GM19035 (cell line): ENCODE results near the gene MOV10L1.
"Not testable (repeated sequence)": the region's sequence is repeated elsewhere in the genome, so short reads cannot be mapped to it uniquely, and the experiment has no call there.

Experiments used
- ATAC-seq: cut with Tn5 transposase; IDR thresholded peaks from one replicate; pipeline ENCODE4 v1.9.1; 2021; ENCODE audit not compliant: unreplicated experiment

Gene MOV10L1

DNA sequence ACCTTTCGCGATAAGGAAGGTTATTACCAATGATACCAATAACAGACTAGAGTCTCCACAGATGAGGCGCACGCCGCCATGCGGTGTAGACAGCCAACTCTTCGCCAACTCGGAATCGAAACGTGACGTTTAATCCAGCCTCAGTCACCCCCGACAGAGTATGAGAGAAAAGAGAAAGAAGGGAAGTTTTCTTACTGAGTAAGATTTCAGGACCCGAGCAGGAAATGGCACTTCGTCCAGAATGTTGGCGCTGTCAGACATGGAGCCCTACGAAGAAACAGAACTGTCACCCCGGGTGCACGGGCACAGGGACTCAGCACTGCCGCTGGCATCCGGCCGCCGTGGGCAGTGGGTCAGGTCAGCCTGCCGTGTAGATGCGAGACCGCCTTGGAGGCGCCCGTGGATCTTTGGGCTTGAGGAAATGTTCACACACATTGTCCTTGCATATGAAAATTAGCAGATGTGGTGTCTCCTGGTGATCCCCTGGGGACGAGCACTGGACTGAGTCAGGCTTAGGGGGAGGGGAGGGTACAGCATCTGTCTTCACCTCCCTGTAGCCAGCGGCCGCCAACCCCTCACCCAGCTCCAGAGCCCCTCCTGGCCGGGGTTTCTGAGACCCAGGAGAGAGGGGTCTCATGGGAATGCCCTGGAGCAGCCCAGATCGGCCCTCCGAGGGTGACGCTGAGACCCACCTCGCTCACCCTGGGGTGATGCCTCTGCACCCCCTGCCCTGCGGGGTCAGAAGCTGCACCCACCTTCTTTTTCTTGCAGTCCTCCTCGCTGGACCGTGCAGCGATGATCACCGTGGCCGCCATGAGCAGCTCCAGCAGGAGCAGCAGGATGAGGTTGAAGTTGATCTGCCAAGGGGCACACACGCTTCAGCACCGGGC lies 12.9 kb upstream of the MOV10L1 start:
- no peak for ATAC-seq

DNA sequence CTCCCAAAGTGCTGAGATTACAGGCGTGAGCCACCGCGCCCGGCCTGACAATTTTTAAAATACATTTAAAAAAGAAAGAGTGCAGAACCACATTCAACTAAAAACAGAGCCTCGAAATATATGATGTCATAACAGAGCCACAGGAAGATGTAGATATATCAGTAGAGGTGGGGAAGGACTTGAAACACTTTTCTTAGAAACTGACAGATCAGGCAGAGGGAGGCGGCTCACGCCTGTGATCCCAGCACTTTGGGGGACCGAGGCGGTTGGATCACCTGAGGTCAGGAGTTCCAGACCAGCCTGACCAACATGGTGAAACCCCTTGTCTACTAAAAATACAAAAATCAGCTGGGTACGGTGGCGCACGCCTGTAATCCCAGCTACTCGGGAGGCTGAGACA lies 11.6 kb upstream of the MOV10L1 start:
- no peak for ATAC-seq

DNA sequence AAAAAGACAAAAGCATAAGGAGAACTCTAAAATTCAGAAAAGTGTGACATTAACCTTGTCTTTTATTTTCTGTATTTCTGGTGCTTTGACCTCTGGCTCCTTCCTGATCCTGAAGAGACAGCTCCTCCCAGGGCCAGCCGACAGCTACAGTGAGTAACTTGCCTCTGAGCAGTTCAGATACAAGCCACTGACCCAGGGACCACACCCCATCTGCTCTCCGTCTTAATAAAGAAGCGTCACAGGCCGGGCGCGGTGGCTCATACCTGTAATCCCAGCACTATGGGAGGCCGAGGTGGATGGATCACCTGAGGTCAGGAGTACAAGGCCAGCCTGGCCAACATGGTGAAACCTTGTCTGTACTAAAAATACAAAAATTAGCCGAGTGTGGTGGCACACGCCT lies 11.0 kb upstream of the MOV10L1 start:
- ATAC-seq, result no peak

DNA sequence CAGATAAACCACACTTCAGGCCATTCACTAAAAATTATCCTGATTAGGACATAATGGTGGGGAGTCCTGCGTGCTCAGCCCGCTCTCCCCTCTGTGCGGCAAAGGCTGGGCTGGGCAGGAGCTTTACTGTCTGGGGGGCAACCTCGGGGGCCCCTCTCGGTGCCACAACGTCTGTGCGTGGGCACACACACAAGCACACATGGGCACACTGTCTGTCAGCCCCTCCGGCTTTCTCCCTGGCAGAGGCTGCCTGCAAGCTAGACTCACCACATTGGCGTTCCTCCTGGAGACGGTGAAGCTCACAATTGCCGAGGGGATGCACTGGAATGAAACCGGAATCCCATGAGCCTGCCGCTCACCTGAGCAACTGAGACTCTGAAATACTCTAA lies 9.7 kb upstream of the MOV10L1 start:
- ATAC-seq, result no peak

DNA sequence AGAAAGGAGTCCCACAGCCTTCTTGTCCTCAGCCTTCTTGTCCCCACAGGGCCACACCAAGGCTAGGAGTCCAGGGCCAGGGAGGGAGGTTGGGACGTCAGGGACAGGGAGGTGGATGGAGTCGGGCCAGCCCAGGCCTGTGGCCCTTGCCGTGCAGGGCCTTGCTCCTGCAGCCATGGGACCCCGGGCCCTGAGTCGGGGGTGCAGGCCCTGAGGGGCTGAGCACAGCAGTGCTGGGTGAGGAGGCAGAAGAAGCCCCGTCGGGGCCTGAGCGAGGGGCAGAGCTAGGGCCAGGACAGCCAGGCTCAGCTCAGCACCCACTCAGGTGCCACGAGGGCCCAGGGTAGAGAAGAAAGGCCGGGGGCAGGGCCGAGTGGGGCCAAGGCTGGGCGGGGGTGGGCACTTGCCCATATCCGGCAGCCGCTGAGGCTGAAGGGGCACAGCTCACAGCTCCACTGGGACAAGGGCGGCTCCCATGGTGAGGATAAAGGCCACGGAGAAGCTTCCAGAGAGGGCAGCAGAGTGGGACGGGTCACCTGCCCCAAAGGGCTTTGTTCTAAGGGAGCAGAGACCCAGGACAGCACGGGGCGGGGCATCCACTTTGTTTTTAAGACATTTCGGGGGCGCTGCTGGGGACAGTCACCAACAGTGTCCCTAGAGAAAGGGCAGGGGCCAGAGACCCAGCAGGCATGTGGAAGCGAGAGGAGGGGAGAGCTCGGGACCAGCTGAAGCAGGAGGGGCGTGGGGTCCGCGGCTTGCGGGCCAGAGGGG lies 8.2 kb upstream of the MOV10L1 start:
- no peak for ATAC-seq

DNA sequence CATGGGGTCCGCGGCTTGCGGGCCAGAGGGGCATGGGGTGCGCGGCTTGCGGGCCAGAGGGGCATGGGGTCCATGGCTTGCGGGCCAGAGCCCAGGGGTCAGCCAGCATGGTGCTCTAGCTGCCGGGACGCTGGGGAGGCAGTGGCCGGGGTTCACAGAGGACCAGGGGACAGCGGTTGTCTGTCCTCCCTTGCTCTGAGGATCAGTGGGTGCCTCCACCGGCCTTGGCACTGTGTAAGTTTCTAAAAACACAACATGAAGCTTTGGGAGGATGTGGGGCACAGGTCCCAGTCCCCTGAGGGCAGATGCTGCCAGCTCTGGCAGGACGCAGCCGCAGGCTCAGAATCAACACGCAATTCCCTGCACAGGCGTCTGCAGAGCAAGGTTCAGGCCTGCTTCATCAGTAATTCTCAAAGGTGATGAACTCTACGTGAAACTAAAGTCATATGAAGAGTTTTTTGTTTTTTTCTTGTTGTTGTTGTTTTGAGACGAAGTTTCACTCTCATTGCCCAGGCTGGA lies 7.5 kb upstream of the MOV10L1 start:
- ATAC-seq, result no peak

DNA sequence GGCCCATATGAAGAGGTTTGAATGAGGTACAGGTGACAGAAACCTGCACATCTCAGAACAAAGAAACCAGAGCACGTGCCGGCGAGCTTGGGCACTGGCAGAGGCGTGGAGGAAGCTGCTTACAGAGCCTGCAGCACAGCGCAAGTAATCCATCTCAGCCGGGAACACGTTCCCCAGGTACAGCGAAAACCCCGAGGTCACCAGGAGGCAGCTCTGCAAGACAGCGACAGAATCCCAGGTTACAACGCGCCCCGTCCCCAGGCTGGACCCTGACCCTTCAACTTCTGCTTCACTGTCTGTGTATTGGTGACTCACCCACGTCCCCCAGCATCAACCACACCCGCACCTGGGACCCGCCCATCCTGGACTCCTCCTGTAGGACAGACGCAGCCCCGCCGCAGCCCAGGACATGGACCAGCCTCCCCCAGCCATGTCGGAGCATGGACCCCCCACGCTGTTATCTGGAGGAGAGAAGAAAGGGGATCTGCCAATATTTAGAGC lies 6.8 kb upstream of the MOV10L1 start:
- no peak for ATAC-seq

DNA sequence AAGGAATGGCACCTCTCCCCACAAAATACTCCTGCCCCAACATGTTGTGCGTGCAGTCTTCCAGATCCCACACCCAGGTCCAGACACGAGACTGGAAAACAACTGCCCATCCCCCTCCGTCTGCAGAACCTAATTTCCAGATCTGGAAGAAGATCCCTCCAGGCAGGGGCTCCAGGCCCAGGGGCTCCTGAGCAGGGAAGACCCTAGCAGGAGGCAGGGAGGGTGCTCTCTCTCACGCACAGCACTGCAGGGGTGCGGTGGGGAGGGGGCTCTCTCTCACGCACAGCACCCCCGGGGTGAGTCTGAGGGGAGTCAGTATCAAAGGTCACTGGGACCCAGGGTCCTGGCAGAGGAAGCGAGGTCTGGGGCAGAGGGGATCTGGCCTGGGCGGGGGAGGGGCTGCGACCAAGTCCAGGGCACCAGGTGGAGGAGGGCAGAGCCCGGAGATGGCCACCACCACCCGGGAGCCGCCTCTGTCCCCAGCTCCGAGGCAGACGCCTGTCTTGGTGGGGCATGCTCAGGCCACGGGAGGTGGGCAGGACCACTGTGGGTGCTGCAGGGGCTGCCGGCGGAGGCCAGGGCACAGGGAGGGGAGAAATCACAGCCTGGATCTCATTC lies 6.2 kb upstream of the MOV10L1 start:
- ATAC-seq, result no peak

DNA sequence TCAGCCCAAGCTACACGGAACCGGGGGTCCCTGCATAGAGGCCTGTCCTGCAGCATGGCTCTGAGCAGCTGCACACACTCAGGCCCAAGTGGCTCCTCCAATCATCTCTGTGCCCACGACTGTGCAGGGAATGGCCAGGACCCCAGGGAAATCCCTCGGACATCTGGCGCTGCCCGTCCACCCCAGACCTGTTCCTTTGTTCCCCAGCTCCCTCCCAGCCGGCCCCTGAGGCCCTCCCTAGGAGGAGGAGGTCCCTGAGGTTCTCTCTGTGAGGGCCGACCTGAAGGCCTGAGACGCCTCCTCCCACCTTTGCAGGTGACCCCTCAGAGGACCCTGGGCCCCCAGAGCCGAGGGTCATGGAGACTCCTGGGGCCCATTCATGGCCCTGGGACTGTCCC lies 5.7 kb upstream of the MOV10L1 start:
- no peak for ATAC-seq

DNA sequence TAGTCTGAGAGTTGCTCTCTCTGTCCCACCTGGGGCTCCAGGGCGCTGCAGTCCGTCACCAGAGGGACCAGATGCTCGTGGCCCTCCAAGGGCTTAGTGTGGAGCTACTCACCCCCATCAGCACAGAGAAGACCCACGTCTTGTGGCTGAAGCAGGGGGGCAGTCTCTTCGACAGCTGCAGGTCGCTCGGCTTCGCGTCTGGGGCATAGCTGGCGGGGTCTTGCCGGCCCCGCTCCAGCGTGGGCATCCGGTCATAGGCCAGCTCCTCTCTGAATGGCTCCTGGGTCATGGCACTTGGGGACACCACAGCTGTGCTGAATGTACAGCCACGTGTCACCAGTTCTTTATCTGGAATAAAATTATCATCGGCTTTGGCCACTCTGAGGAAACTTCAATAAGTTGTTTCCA lies 5.2 kb upstream of the MOV10L1 start:
- ATAC-seq, result no peak

DNA sequence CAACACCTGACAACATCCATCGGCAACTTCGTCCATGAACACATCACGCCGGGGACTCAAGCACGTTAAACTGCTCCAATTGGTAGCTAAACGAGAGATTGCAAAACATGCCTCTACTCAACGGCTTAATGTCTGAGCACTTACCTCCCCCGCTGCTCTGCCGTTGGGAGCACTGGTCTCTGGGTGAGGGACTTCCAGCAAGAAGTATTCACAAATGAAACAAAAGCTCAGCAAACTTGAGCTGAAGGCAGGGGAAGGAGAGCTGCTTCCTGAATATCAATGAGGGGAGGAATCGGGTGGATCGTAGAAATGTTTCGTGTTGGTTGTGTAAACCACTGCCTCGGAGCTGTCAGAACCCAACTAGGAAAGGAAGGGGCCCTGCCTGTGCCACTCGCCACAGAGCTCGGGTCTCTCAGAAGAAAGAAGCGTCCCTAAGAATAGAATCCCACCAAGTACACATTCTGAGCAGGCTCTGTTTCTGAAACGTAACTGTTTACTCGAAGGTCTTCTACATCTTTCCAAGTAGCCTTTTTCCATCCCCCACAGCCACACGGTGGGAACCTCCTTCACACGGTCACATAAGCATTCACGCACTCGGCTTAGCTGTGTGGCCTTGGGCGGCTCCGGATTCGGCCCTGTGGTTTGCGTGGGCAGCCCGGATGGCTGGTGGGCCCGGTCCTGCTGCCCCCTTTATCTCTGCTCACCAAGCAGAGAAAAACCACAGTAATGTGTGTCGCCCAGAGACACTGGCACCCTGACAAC lies 4.4 kb upstream of the MOV10L1 start, which contains the start of gene MLC1:
TSS of gene MLC1 (minus strand) at position 216 of the 762 bp plus-strand sequence. CDS start 524 bp downstream, outside the sequence.
- no peak for ATAC-seq

DNA sequence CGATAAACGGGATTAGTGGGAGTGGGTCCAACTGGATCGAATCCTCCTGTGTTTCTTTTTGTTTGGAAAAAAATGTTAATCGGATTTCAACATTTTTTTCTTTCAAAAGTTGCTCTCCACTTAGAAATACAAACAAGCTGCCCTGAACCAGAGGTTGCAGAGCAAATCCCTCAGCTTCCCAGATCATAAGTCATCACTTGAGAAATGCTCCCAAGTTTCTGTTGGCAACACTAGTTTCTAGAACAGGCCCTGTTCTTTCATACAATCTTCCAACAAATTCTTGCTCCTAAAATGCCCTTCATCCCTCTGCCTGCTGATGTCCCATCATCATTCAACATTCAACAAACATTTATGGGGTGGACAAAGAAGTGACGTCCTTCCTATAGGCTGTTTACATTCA lies 3.3 kb upstream of the MOV10L1 start:
- ATAC-seq, result no peak

DNA sequence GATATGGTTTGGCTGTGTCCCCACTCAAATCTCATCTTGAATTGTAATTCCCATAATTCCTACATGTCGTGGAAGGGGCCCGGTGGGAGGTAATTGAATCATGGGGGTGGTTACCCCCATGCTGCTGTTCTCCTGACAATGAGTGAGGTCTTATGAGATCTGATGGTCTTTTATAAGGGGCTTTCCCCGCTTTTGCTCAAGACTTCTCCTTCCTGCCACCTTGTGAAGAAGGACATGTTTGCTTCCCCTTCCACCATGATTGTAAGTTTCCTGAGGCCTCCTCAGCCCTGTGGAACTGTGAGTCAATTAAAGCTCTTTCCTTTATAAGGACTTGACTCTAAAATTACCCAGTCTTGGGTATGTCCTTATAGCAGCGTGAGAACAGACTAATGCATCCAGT lies 2.8 kb upstream of the MOV10L1 start:
- not testable (repeated sequence) for ATAC-seq

DNA sequence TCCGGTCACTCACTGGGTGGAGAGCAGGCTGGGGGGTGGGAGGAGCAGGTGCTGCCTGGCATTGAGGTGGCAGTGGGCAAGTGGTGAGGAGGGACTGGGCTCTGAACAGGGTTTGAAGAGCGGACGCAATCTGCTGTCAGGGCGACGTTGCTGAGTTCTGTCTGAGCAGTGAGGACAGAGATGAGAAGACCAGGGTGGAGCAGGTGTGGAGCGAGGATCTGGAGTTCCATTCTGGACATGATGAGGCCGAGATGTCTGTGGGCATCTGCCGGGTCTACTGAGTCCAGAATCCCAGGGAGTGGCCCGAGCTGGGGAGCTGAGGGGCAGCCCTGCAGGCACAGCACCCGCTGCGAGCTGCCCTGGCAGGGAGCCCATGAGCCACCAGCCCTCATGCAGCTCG lies 2.2 kb upstream of the MOV10L1 start:
- ATAC-seq, result no peak

DNA sequence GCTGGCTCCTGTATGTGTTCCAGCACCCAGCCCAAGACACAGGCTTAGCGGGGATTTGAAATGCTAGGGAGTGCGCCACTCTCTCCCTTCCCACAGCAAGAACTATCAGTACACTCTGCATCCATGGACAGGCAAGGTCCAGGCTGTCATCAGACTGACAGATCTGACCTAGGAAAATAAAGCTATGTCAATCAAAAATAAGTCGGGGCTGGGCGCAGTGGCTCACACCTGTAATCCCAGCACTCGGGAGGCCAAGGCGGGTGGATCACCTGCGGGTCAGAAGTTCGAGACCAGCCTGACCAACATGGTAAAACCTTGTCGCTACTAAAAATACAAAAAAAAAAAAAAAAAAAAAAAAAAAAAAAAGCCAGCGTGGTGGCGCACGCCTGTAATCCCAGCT lies 1.7 kb upstream of the MOV10L1 start:
- no peak for ATAC-seq

DNA sequence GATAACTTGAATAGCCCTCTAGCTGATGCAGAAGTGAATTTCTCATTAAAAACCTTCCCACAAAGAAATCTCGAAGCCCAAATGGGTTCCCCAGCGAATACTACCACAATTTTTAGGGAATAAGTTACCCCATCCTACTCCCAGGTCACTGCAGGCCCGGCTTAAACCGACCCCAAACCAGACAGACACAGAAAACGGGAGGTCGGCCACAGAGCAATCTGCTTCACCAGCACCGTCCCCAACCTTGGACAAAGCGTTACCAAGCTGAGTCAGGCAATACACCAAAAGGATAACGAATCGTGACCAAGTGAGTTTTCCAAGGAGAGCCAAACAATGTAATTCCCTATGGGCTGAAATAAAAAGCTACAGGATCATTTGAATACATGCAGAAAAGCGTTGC lies 575 bp upstream of the MOV10L1 start:
- ATAC-seq, result no peak

DNA sequence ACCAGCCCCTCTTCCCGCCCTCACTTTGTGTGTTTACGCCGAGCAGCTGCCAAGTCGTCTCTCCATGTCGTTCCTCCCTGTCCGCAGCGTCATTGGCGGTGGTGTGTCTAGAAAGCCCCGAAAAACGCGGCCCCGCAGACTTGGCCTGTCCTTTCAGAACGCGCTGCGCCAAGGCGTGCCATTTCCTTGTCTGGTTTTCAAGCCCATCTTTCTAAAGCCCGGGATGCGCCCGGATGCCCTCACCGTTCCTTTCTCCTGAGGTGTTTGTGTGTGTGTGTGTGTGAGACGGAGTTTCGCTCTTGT lies 557 bp downstream of the MOV10L1 start:
- no peak for ATAC-seq

DNA sequence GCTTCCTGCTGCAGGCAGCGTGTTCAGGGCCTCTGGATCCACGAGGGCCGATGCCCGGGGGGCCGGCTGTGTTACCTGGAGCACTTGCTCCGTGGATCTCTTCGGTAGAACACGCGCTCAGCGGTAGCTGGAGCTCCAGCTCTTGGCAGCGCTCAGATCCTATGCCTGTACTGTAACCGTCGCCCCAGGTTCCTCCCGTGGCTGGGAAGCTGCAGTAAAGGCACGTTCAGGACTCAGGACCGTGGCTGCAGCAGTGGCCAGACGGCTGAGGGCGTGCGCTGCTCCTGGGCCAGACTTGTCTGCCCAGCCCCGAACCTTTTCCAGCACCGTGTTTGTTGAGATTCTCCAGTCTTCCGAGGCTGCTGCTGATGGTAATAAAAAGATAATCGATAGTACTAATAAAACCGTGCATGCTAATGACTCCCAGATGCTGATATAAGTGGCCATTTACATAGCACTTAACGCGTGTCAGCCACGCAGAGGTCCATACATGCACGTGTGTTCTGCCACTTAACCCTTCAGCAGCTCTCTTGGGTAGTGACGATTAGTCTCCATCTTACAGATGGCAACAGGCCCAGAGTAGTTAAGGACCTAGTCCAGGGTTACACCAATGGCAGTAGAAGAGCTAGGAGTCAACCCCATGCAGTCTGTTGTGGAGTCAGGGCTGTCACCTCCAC lies 1.4 kb downstream of the MOV10L1 start:
- no peak for ATAC-seq

DNA sequence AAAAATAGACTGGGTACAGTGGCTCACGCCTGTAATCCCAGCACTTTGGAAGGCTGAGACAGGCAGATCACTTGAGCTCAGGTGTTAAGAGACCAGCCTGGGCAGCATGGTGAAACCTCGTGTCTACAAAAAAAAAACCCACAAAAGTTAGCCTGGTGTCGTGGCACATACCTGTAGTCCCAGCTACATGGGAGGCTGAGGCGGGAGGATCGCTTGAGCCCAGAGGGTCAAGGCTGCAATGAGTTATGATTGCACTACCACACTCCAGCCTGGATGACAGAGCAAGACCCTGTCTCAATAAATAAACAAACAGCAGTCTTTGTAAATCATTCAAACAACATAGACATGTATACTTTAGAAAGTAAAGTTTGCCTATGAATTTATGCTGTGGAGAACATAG lies 2.5 kb downstream of the MOV10L1 start:
- ATAC-seq, result no peak

DNA sequence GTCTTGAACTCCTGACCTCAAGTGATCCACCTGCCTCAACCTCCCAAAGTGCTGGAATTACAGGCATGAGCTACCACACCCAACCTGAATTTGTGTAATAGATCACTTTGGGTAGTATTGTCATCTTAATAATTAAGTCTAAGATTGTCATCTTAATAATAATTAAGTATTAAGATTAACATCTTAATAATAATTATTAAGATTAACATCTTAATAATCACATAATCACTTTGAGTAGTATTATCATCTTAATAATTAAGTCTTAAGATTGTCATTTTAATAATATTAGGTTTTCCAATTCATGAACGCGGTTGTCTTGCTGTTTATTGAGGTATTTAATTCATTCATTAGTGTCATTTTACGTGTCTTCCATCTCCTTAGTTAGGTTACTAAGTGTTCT lies 8.2 kb downstream of the MOV10L1 start:
- ATAC-seq, result no peak
